Body of pancreas (tissue), 4 donors: Measurements from ENCODE around the gene TGFB3.

Experiments used
- POLR2A ChIP-seq, 3 donors: fragments of 450-650 bp; IDR thresholded peaks; one replicate each; pipeline ENCODE4 v1.6.1; 2016; ENCODE audit warnings: antibody characterized with exemption in 3 of 3, mild to moderate bottlenecking in 2 of 3
- TF ChIP-seq, protein P1 (sequence below), 7 experiments: fragments of 450-650 bp in 4 of 7; fragments of 200-600 bp in 3 of 7; sonication (generic) in 3 of 7; IDR thresholded peaks; one replicate each; pipeline ENCODE4 v1.5.1; 2016 to 2019; ENCODE audit warnings: antibody characterized with exemption in 7 of 7

DNA sequence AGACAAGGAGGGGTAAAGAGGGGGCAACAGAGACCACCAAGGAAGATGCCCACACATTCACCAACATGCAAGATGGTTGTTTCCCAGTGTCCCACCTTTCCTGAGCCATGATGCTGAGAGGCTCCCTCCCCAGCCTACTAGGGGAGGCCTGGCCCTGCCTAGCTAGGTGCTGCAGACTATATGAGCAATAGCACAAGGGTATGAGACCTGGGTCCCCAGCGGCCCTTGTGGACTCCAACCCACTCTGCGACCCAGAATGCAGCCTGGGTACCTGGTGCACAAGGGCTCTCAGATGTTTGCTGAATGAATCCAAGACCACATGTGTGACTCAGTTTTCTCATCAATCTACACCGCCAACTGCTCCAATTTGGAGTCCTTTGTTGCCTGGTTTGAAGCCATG is 13.9 kb downstream of the TGFB3 start:
- no peak for TF ChIP-seq POLR2A (IDR thresholded peaks at IDR 0.05)
- TF ChIP-seq, protein P1, sequence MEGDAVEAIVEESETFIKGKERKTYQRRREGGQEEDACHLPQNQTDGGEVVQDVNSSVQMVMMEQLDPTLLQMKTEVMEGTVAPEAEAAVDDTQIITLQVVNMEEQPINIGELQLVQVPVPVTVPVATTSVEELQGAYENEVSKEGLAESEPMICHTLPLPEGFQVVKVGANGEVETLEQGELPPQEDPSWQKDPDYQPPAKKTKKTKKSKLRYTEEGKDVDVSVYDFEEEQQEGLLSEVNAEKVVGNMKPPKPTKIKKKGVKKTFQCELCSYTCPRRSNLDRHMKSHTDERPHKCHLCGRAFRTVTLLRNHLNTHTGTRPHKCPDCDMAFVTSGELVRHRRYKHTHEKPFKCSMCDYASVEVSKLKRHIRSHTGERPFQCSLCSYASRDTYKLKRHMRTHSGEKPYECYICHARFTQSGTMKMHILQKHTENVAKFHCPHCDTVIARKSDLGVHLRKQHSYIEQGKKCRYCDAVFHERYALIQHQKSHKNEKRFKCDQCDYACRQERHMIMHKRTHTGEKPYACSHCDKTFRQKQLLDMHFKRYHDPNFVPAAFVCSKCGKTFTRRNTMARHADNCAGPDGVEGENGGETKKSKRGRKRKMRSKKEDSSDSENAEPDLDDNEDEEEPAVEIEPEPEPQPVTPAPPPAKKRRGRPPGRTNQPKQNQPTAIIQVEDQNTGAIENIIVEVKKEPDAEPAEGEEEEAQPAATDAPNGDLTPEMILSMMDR (IDR thresholded peaks at IDR 0.05), result no peak
